Astrocyte (in vitro differentiated cells and primary cell): Measurements from ENCODE around the gene NXPH1.
"Not testable (repeated sequence)": the region's sequence is repeated elsewhere in the genome, so short reads cannot be mapped to it uniquely, and the experiment has no call there.

Experiments used
- CTCF ChIP-seq: IDR thresholded peaks from 2 replicates; pipeline ENCODE4 v1.5.1; 2011; ENCODE audit warnings: low read depth, mild to moderate bottlenecking, inconsistent platforms, low read length, moderate library complexity; ENCODE audit not compliant: insufficient read depth
- EZH2 ChIP-seq: IDR thresholded peaks from 2 replicates; pipeline ENCODE4 v1.6.1; 2012; ENCODE audit warnings: mild to moderate bottlenecking, low read length, inconsistent platforms; ENCODE audit not compliant: insufficient read depth

- TF ChIP-seq CTCF, EZH2: not testable (repeated sequence)
Measured at GRCh38 chr7:8731756-8732155, 298.3 kb downstream of the NXPH1 start.
